Panc1 (cell line): ENCODE data around the gene UBE2L5. TPM values are rescaled to one million over a fixed set of nuclear protein-coding genes. Genes with fewer than 3 reads are reported as not detected.

Source experiments
- ATAC-seq: fragments of 200-7000 bp; cut with Tn5 transposase; 2 replicates; pipeline ENCODE4 v1.9.1; 2020; ENCODE audit warnings: mild to moderate bottlenecking, moderate library complexity
- BruUV-seq: library from RNA; stranded (reverse); fragments of 400-500 nt; replicated peaks from 2 replicates; lab custom pipeline; 2021; lab: Mats Ljungman, UMichigan
- CTCF ChIA-PET: fragments of 300-600 bp; sonication (Branson Sonifier 250); formaldehyde crosslinking; loops from one replicate; lab custom pipeline; 2022; ENCODE audit warnings: antibody characterized with exemption; lab: Charles Lee
- POLR2A ChIA-PET: fragments of 300-600 bp; sonication (Branson Sonifier 250); formaldehyde crosslinking; loops from one replicate; lab custom pipeline; 2022; ENCODE audit warnings: antibody characterized with exemption; lab: Charles Lee
- DNase-seq: peaks from one replicate; pipeline ENCODE4 v3.0.0-alpha.2; 2010; ENCODE audit warnings: low read depth, low spot score
- H3K27ac ChIP-seq: 2 replicates; pipeline ENCODE4 v1.5.1; 2011; ENCODE audit warnings: mild to moderate bottlenecking, low read length, inconsistent platforms
- H3K27me3 ChIP-seq: fragments of 200-500 bp; sonication (Bioruptor generic); 2 replicates; pipeline ENCODE4 v1.6.0; 2014; ENCODE audit warnings: low read length, inconsistent platforms; ENCODE audit not compliant: control insufficient read depth, insufficient read depth
- H3K36me3 ChIP-seq: fragments of 200-500 bp; sonication (Bioruptor generic); 2 replicates; pipeline ENCODE4 v1.5.1; 2014; ENCODE audit warnings: inconsistent platforms, mild to moderate bottlenecking, low read length, moderate library complexity; ENCODE audit not compliant: control insufficient read depth, insufficient read depth
- H3K4me1 ChIP-seq: 2 replicates; pipeline ENCODE4 v1.5.1; 2011; ENCODE audit warnings: inconsistent platforms, mild to moderate bottlenecking, low read length, moderate library complexity; ENCODE audit not compliant: control insufficient read depth, insufficient read depth
- H3K4me3 ChIP-seq, 2 experiments: 2 replicates each; pipeline ENCODE4 v1.5.1; 2011 to 2012; ENCODE audit warnings: low read depth in 2 of 2, low read length in 2 of 2, mild to moderate bottlenecking in 2 of 2, inconsistent platforms in 1 of 2, moderate library complexity in 1 of 2
- H3K9me3 ChIP-seq: fragments of 200-500 bp; sonication (Bioruptor generic); 2 replicates; pipeline ENCODE4 v1.5.1; 2014; ENCODE audit warnings: low read depth, mild to moderate bottlenecking, inconsistent platforms, low read length, moderate library complexity; ENCODE audit not compliant: control insufficient read depth, insufficient read depth
- CTCF ChIP-seq: fragments of 450-650 bp; IDR thresholded peaks from 2 replicates; pipeline ENCODE4 v1.5.1; 2017; ENCODE audit warnings: mild to moderate bottlenecking
- POLR2AphosphoS5 ChIP-seq: IDR thresholded peaks from 2 replicates; pipeline ENCODE4 v1.6.1; 2012; ENCODE audit warnings: mild to moderate bottlenecking, low read depth, low read length, moderate library complexity
- REST ChIP-seq, 2 experiments: IDR thresholded peaks; 2 replicates each; pipeline ENCODE4 v1.6.1; 2011 to 2012; ENCODE audit warnings: low read depth in 2 of 2, control low read depth in 1 of 2, low read length in 1 of 2, mild to moderate bottlenecking in 1 of 2, moderate library complexity in 1 of 2; ENCODE audit not compliant: insufficient read depth in 1 of 2
- SIN3A ChIP-seq: IDR thresholded peaks from 2 replicates; pipeline ENCODE4 v1.6.1; 2012; ENCODE audit warnings: low read depth, mild to moderate bottlenecking, low read length, moderate library complexity, borderline replicate concordance; ENCODE audit not compliant: insufficient read depth
- TCF7L2 ChIP-seq: IDR thresholded peaks from 2 replicates; pipeline ENCODE4 v1.6.1; 2011; ENCODE audit warnings: mild to moderate bottlenecking, low read depth, low read length, inconsistent platforms
- in situ Hi-C: cut with HindIII; loops from 2 replicates; pipeline ENCODE4 v1.10.0; 2016; ENCODE audit warnings: low sequenced_read_pairs, low pct_unique_long_range_greater_than_20kb
- intact Hi-C: fragments of 100-400 bp; cut with micrococcal nuclease; formaldehyde crosslinking; loops from one replicate; pipeline ENCODE4 v1.10.0; 2022; ENCODE audit not compliant: unreplicated experiment
- total RNA-seq: library from RNA; stranded (reverse); gene quantifications from one replicate; pipeline ENCODE4 v1.2.1, GENCODE V29; 2021; ENCODE audit not compliant: unreplicated experiment

UBE2L5 gene
- total RNA-seq, 1 experiment from 2014 or later, result not detected

GRCh38 chr13:30381049-30381448 lies 41.2 kb upstream of the UBE2L5 start:
- CTCF ChIA-PET, result no interaction called here
- intact Hi-C loops, result no loop called here

GRCh38 chr13:30382836-30383525 lies 39.3 kb upstream of the UBE2L5 start:
- ATAC-seq, result no peak
- no peaks in the 10 kb centered on the region for H3K4me1 ChIP-seq
- DNase-seq, result no peak
- intact Hi-C loops, result no loop called here
- in situ Hi-C loops, result no loop called here
- TF ChIP-seq REST (IDR thresholded peaks at IDR 0.05; ENCODE audit: insufficient read depth in 1 of 2, low read depth in 2 of 2, low read length in 1 of 2) (no peak), CTCF (no peak)
- no peak overlapping the region for H3K4me3 ChIP-seq
- CTCF ChIA-PET, result no interaction called here
- H3K27me3 ChIP-seq, result no peaks in the 10 kb centered on the region
- no peaks in the 10 kb centered on the region for H3K36me3 ChIP-seq
- POLR2A ChIA-PET, result no interaction called here
- no peaks in the 10 kb centered on the region for H3K9me3 ChIP-seq
- no TSS peak for BruUV-seq
- no peak overlapping the region for H3K27ac ChIP-seq

More at GRCh38 chr13:30381049-30381448, 41.2 kb upstream of the UBE2L5 start:
- no peaks in the 10 kb centered on the region for H3K9me3 ChIP-seq
- no peaks in the 10 kb centered on the region for H3K4me1 ChIP-seq
- BruUV-seq, result no TSS peak
- ATAC-seq, result no peak
- TF ChIP-seq SIN3A (no peak), CTCF (no peak), TCF7L2 (no peak), REST (IDR thresholded peaks at IDR 0.05; ENCODE audit: insufficient read depth in 1 of 2, low read depth in 2 of 2, low read length in 1 of 2) (no peak), POLR2AphosphoS5 (no peak)
- no peaks in the 10 kb centered on the region for H3K27me3 ChIP-seq
- no peaks in the 10 kb centered on the region for H3K36me3 ChIP-seq
- in situ Hi-C loops, result no loop called here
- H3K4me3 ChIP-seq, result no peak overlapping the region
- no peak overlapping the region for H3K27ac ChIP-seq
- DNase-seq, result no peak
- POLR2A ChIA-PET, result no interaction called here
